HG03196 (cell line): Measurements from ENCODE around the gene PTPRD.

ENCODE experiments used
- ATAC-seq: cut with Tn5 transposase; IDR thresholded peaks from one replicate; pipeline ENCODE4 v1.9.1; 2021; ENCODE audit not compliant: unreplicated experiment

Gene PTPRD

GRCh38 chr9:8880060-8880459 is 1732.7 kb downstream of the PTPRD start:
- ATAC-seq, result no peak

- ATAC-seq, result no peak
These were observed 1733.5 kb downstream of the PTPRD start for GRCh38 chr9:8879284-8879683.

GRCh38 chr9:8877753-8878494 is 1734.9 kb downstream of the PTPRD start:
- no peak for ATAC-seq

- no peak for ATAC-seq
These were observed 1736.5 kb downstream of the PTPRD start for GRCh38 chr9:8876303-8876702.

- no peak for ATAC-seq
These were observed 1738.3 kb downstream of the PTPRD start for GRCh38 chr9:8874482-8874881.

GRCh38 chr9:8872802-8873201 is 1740.0 kb downstream of the PTPRD start:
- ATAC-seq, result no peak

GRCh38 chr9:8871796-8872445 is 1740.9 kb downstream of the PTPRD start:
- ATAC-seq, result no peak

GRCh38 chr9:8871396-8871795 is 1741.4 kb downstream of the PTPRD start:
- no peak for ATAC-seq

GRCh38 chr9:8869812-8870211 is 1743.0 kb downstream of the PTPRD start:
- no peak for ATAC-seq

- no peak for ATAC-seq
These were observed 1744.2 kb downstream of the PTPRD start for GRCh38 chr9:8868632-8869031.

GRCh38 chr9:8867148-8867547 is 1745.7 kb downstream of the PTPRD start:
- ATAC-seq, result no peak

- no peak for ATAC-seq
These were observed 1748.3 kb downstream of the PTPRD start for GRCh38 chr9:8864545-8864896.

GRCh38 chr9:8863886-8864544 is 1748.8 kb downstream of the PTPRD start:
- no peak for ATAC-seq

- ATAC-seq, result no peak
These were observed 1749.7 kb downstream of the PTPRD start for GRCh38 chr9:8863069-8863468.

- no peak for ATAC-seq
These were observed 1751.9 kb downstream of the PTPRD start for GRCh38 chr9:8860925-8861324.

- ATAC-seq, result no peak
These were observed 1752.7 kb downstream of the PTPRD start for GRCh38 chr9:8860086-8860485.

- ATAC-seq, result no peak
These were observed 1753.4 kb downstream of the PTPRD start for GRCh38 chr9:8859416-8859815.

- no peak for ATAC-seq
These were observed 1754.1 kb downstream of the PTPRD start for GRCh38 chr9:8858596-8859161.

- no peak for ATAC-seq
These were observed 1754.7 kb downstream of the PTPRD start for GRCh38 chr9:8857926-8858595.

GRCh38 chr9:8857068-8857925 is 1755.5 kb downstream of the PTPRD start:
- ATAC-seq, result no peak
